DMS53 treated with DMSO at 0.1 percent for 48 hours (cell line): ENCODE data around the gene ABHD14A.
"Not testable (repeated sequence)": the region's sequence is repeated elsewhere in the genome, so short reads cannot be mapped to it uniquely, and the experiment has no call there.

Experiments
- DNase-seq: peaks from one replicate; lab custom pipeline; 2025; ENCODE audit not compliant: unreplicated experiment; lab: John Stamatoyannopoulos, UW

Gene ABHD14A

GRCh38 chr3:51970606-51971300 lies 4.1 kb upstream of the ABHD14A start:
- DNase-seq = no peak

GRCh38 chr3:51971350-51971749 lies 3.5 kb upstream of the ABHD14A start:
- DNase-seq = no peak

- no peak for DNase-seq
Observed at GRCh38 chr3:51974277-51974962, 444 bp upstream of the ABHD14A start.

GRCh38 chr3:51975852-51976549 lies 1.1 kb downstream of the ABHD14A start:
- no peak for DNase-seq

- DNase-seq = no peak
Observed at GRCh38 chr3:51977446-51978142, 2.7 kb downstream of the ABHD14A start.

- no peak for DNase-seq
Observed at GRCh38 chr3:51978143-51978502, 3.3 kb downstream of the ABHD14A start.

- no peak for DNase-seq
Observed at GRCh38 chr3:51980253-51980652, 5.4 kb downstream of the ABHD14A start.

GRCh38 chr3:51982352-51982837 lies 7.5 kb downstream of the ABHD14A start:
- DNase-seq = peak; percentile 32

GRCh38 chr3:51982838-51983577 lies 8.1 kb downstream of the ABHD14A start, which contains the start of gene ACY1:
Gene ACY1 (plus strand): TSS chr3:51983535. CDS start chr3:51984065, 530 bp downstream.
- peak; percentile 56 for DNase-seq

GRCh38 chr3:51983578-51984268 lies 8.9 kb downstream of the ABHD14A start:
- no peak for DNase-seq

- DNase-seq = no peak
Observed at GRCh38 chr3:51984269-51984647, 9.4 kb downstream of the ABHD14A start.

- no peak for DNase-seq
Observed at GRCh38 chr3:51985063-51985462, 10.2 kb downstream of the ABHD14A start.

GRCh38 chr3:51986010-51986947 lies 11.4 kb downstream of the ABHD14A start:
- DNase-seq = no peak

- no peak for DNase-seq
Observed at GRCh38 chr3:51987568-51987967, 12.7 kb downstream of the ABHD14A start.

GRCh38 chr3:51988286-51989146 lies 13.7 kb downstream of the ABHD14A start:
- no peak for DNase-seq

GRCh38 chr3:51990501-51990971 lies 15.7 kb downstream of the ABHD14A start:
- not testable (repeated sequence) for DNase-seq

- DNase-seq = no peak
Observed at GRCh38 chr3:51992017-51992682, 17.3 kb downstream of the ABHD14A start.
